ENCODE data around the gene MRPL14.

Gene MRPL14

GRCh38 chr6:44116641-44117382 lies 10.4 kb downstream of the MRPL14 start:
- Histone ChIP-seq H3K36me3 (ENCODE audit: insufficient read depth, low read length) (peaks cover 38% of the 10 kb centered on the region; the same call in 1 of the 2 replicates), H4K20me1 (ENCODE audit: insufficient read depth, low read length, poor library complexity, severe bottlenecking) (peaks cover 67% of the 10 kb centered on the region), H3K9me2 (replicated peaks; ENCODE audit: low read depth, low read length) (no peaks in the 10 kb centered on the region), H2AFZ (ENCODE audit: low read length) (no peak overlapping the region), H3K79me2 (ENCODE audit: insufficient read depth, low read length) (peaks cover 59% of the 10 kb centered on the region), H3K4me3 (ENCODE audit: low read length, poor library complexity, severe bottlenecking) (no peak overlapping the region), H3K9me3 (ENCODE audit: insufficient read depth, low read depth, low read length) (no peaks in the 10 kb centered on the region), H3K4me1 (ENCODE audit: insufficient read depth, low read length, poor library complexity, severe bottlenecking) (peaks cover 20% of the 10 kb centered on the region), H3K9ac (ENCODE audit: low read depth, low read length, poor library complexity, severe bottlenecking) (no peak overlapping the region), H3F3A (ENCODE audit: low read depth) (no peaks in the 10 kb centered on the region), H3K27me3 (ENCODE audit: insufficient read depth, low read length, poor library complexity, severe bottlenecking) (no peaks in the 10 kb centered on the region), H3K4me2 (ENCODE audit: low read depth, low read length, poor library complexity, severe bottlenecking) (no peak overlapping the region)
- TF ChIP-seq CTCF (conservative IDR thresholded peaks at IDR 0.05; ENCODE audit: low read length) (no peak), EZH2phosphoT487 (IDR thresholded peaks at IDR 0.05; ENCODE audit: borderline replicate concordance) (no peak)

GRCh38 chr6:44115866-44116265 lies 11.4 kb downstream of the MRPL14 start:
- Histone ChIP-seq H3K4me2 (ENCODE audit: low read depth, low read length, poor library complexity, severe bottlenecking) (no peak overlapping the region), H4K20me1 (ENCODE audit: insufficient read depth, low read length, poor library complexity, severe bottlenecking) (peaks cover 58% of the 10 kb centered on the region), H3K27me3 (ENCODE audit: insufficient read depth, low read length, poor library complexity, severe bottlenecking) (no peaks in the 10 kb centered on the region), H3K4me1 (ENCODE audit: insufficient read depth, low read length, poor library complexity, severe bottlenecking) (peaks cover 15% of the 10 kb centered on the region), H3K4me3 (ENCODE audit: low read length, poor library complexity, severe bottlenecking) (no peak overlapping the region), H3K9me2 (replicated peaks; ENCODE audit: low read depth, low read length) (no peaks in the 10 kb centered on the region), H3K9me3 (ENCODE audit: insufficient read depth, low read depth, low read length) (no peaks in the 10 kb centered on the region), H2AFZ (ENCODE audit: low read length) (no peak overlapping the region), H3F3A (ENCODE audit: low read depth) (no peaks in the 10 kb centered on the region), H3K9ac (ENCODE audit: low read depth, low read length, poor library complexity, severe bottlenecking) (no peak overlapping the region), H3K79me2 (ENCODE audit: insufficient read depth, low read length) (peaks cover 51% of the 10 kb centered on the region), H3K36me3 (ENCODE audit: insufficient read depth, low read length) (peaks cover 48% of the 10 kb centered on the region; the same call in 1 of the 2 replicates)
- TF ChIP-seq CTCF (conservative IDR thresholded peaks at IDR 0.05; ENCODE audit: low read length) (no peak), EZH2phosphoT487 (IDR thresholded peaks at IDR 0.05; ENCODE audit: borderline replicate concordance) (no peak)

- no peaks in the 10 kb centered on the region for H3K9me3 ChIP-seq (ENCODE audit: insufficient read depth, low read depth, low read length)
- no peak overlapping the region for H2AFZ ChIP-seq (ENCODE audit: low read length)
- TF ChIP-seq CTCF (conservative IDR thresholded peaks at IDR 0.05; ENCODE audit: low read length): 0 out of 2 replicates have a peak, but pooled peaks have one; percentile 35
- no peak for TF ChIP-seq EZH2phosphoT487 (IDR thresholded peaks at IDR 0.05; ENCODE audit: borderline replicate concordance)
- H3F3A ChIP-seq (ENCODE audit: low read depth): no peaks in the 10 kb centered on the region
- H3K79me2 ChIP-seq (ENCODE audit: insufficient read depth, low read length): peaks cover 28% of the 10 kb centered on the region
- peaks cover 34% of the 10 kb centered on the region for H4K20me1 ChIP-seq (ENCODE audit: insufficient read depth, low read length, poor library complexity, severe bottlenecking)
- H3K36me3 ChIP-seq (ENCODE audit: insufficient read depth, low read length): peaks cover 65% of the 10 kb centered on the region; the same call in 1 of the 2 replicates
- H3K9ac ChIP-seq (ENCODE audit: low read depth, low read length, poor library complexity, severe bottlenecking): no peak overlapping the region
- peaks cover 13% of the 10 kb centered on the region for H3K4me1 ChIP-seq (ENCODE audit: insufficient read depth, low read length, poor library complexity, severe bottlenecking)
- no peak overlapping the region for H3K4me2 ChIP-seq (ENCODE audit: low read depth, low read length, poor library complexity, severe bottlenecking)
- H3K9me2 ChIP-seq (replicated peaks; ENCODE audit: low read depth, low read length): no peaks in the 10 kb centered on the region
- H3K4me3 ChIP-seq (ENCODE audit: low read length, poor library complexity, severe bottlenecking): no peak overlapping the region
- H3K27me3 ChIP-seq (ENCODE audit: insufficient read depth, low read length, poor library complexity, severe bottlenecking): no peaks in the 10 kb centered on the region
Observed at GRCh38 chr6:44113414-44113813, 13.8 kb downstream of the MRPL14 start.
